Measurements from ENCODE around the gene MALSU1. TPM values are rescaled to one million over a fixed set of nuclear protein-coding genes. Genes with fewer than 3 reads are reported as not detected.

Gene MALSU1
- total RNA-seq, 2 donors from 2014 or later = 6.3 to 57.9 TPM

GRCh38 chr7:23349484-23350157 lies 50.5 kb downstream of the MALSU1 start:
- ATAC-seq (no peak), DNase-seq (no peak)
- no peaks in the 10 kb centered on the region for H3K4me1 ChIP-seq
- H3K36me3 ChIP-seq (replicated peaks in 1 of 2; ENCODE audit: insufficient read depth in 1 of 2, low read depth in 2 of 2) = no peaks in the 10 kb centered on the region
- no peaks in the 10 kb centered on the region for H3K27me3 ChIP-seq
- no peak overlapping the region for H3K27ac ChIP-seq
- 63 to 67% methylated on average over 7 of the region's 7 CpGs for WGBS, 2 donors
- intact Hi-C loops (cut with DNase I) = no loop called here
- TF ChIP-seq POLR2A (IDR thresholded peaks at IDR 0.05) (no peak), CTCF (IDR thresholded peaks at IDR 0.05) (no peak)
- no peaks in the 10 kb centered on the region for H3K9me3 ChIP-seq
- no peak overlapping the region for H3K4me3 ChIP-seq

GRCh38 chr7:23350466-23350865 lies 51.3 kb downstream of the MALSU1 start:
- H3K27me3 ChIP-seq = no peaks in the 10 kb centered on the region
- intact Hi-C loops (cut with DNase I) = no loop called here
- H3K4me1 ChIP-seq = no peaks in the 10 kb centered on the region
- DNase-seq (no peak), ATAC-seq (no peak)
- no peak for TF ChIP-seq CTCF (IDR thresholded peaks at IDR 0.05)
- no peak for TF ChIP-seq POLR2A (IDR thresholded peaks at IDR 0.05)
- H3K36me3 ChIP-seq (replicated peaks in 1 of 2; ENCODE audit: insufficient read depth in 1 of 2, low read depth in 2 of 2) = no peaks in the 10 kb centered on the region
- H3K9me3 ChIP-seq = no peaks in the 10 kb centered on the region
- WGBS, 2 donors = 73 to 78% methylated on average over 2 of the region's 2 CpGs
- H3K4me3 ChIP-seq = no peak overlapping the region
- no peak overlapping the region for H3K27ac ChIP-seq

GRCh38 chr7:23353172-23353571 lies 54.0 kb downstream of the MALSU1 start:
- intact Hi-C loops (cut with DNase I) = no loop called here
- H3K36me3 ChIP-seq (replicated peaks in 1 of 2; ENCODE audit: insufficient read depth in 1 of 2, low read depth in 2 of 2) = no peaks in the 10 kb centered on the region
- ATAC-seq = no peak
- H3K27me3 ChIP-seq = no peaks in the 10 kb centered on the region
- no peaks in the 10 kb centered on the region for H3K9me3 ChIP-seq
- no peak overlapping the region for H3K4me3 ChIP-seq
- no peak overlapping the region for H3K27ac ChIP-seq
- WGBS, 2 donors = 90 to 91% methylated on average over 5 of the region's 5 CpGs
- TF ChIP-seq CTCF (IDR thresholded peaks at IDR 0.05) = no peak
- TF ChIP-seq POLR2A (IDR thresholded peaks at IDR 0.05) = no peak
- peaks cover 12% of the 10 kb centered on the region for H3K4me1 ChIP-seq
- no peak for DNase-seq

- H3K27me3 ChIP-seq = no peaks in the 10 kb centered on the region
- intact Hi-C loops (cut with DNase I) = no loop called here
- ATAC-seq (no peak), DNase-seq (no peak)
- WGBS, 2 donors = 50 to 63% methylated on average over 3 of the region's 3 CpGs
- TF ChIP-seq POLR2A (IDR thresholded peaks at IDR 0.05) (no peak), CTCF (IDR thresholded peaks at IDR 0.05) (no peak)
- no peak overlapping the region for H3K27ac ChIP-seq
- H3K9me3 ChIP-seq = no peaks in the 10 kb centered on the region
- H3K4me1 ChIP-seq = peaks cover 12% of the 10 kb centered on the region
- no peaks in the 10 kb centered on the region for H3K36me3 ChIP-seq (replicated peaks in 1 of 2; ENCODE audit: insufficient read depth in 1 of 2, low read depth in 2 of 2)
- no peak overlapping the region for H3K4me3 ChIP-seq
These were observed 57.0 kb downstream of the MALSU1 start for GRCh38 chr7:23356168-23356567.

- DNase-seq (no peak), ATAC-seq (no peak)
- Histone ChIP-seq H3K36me3 (replicated peaks in 1 of 2; ENCODE audit: insufficient read depth in 1 of 2, low read depth in 2 of 2) (no peaks in the 10 kb centered on the region), H3K27me3 (no peaks in the 10 kb centered on the region), H3K4me3 (no peak overlapping the region), H3K9me3 (no peaks in the 10 kb centered on the region), H3K27ac (peak overlapping the region in 1 of 4 donors; percentile 25), H3K4me1 (peaks cover 12% of the 10 kb centered on the region)
- intact Hi-C loops (cut with DNase I) = no loop called here
- WGBS, 2 donors = 44 to 50% methylated on average over 3 of the region's 3 CpGs
- TF ChIP-seq POLR2A (IDR thresholded peaks at IDR 0.05) (no peak), CTCF (IDR thresholded peaks at IDR 0.05) (no peak)
These were observed 57.6 kb downstream of the MALSU1 start for GRCh38 chr7:23356726-23357125.

All from body of pancreas (tissue), 4 donors.